ENCODE measurements around the gene OPCML.

OPCML gene

GRCh38 chr11:133303262-133303661 is 229.0 kb downstream of the OPCML start:
- DNase-seq (ENCODE audit: low read depth in 1 of 2, low spot score in 1 of 2) = no peak

- no peak for DNase-seq (ENCODE audit: low read depth in 1 of 2, low spot score in 1 of 2)
Observed at GRCh38 chr11:133302056-133302455, 230.2 kb downstream of the OPCML start.

GRCh38 chr11:133300666-133301065 is 231.6 kb downstream of the OPCML start:
- no peak for DNase-seq (ENCODE audit: low read depth in 1 of 2, low spot score in 1 of 2)

- DNase-seq (ENCODE audit: low read depth in 1 of 2, low spot score in 1 of 2) = no peak
Observed at GRCh38 chr11:133291780-133292179, 240.5 kb downstream of the OPCML start.

- no peak for DNase-seq (ENCODE audit: low read depth in 1 of 2, low spot score in 1 of 2)
Observed at GRCh38 chr11:133285359-133285758, 246.9 kb downstream of the OPCML start.

GRCh38 chr11:133284156-133284555 is 248.1 kb downstream of the OPCML start:
- DNase-seq (ENCODE audit: low read depth in 1 of 2, low spot score in 1 of 2) = no peak

- no peak for DNase-seq (ENCODE audit: low read depth in 1 of 2, low spot score in 1 of 2)
Observed at GRCh38 chr11:133277886-133278285, 254.4 kb downstream of the OPCML start.

- no peak for DNase-seq (ENCODE audit: low read depth in 1 of 2, low spot score in 1 of 2)
Observed at GRCh38 chr11:133271871-133272776, 260.2 kb downstream of the OPCML start.

- no peak for DNase-seq (ENCODE audit: low read depth in 1 of 2, low spot score in 1 of 2)
Observed at GRCh38 chr11:133271206-133271605, 261.1 kb downstream of the OPCML start.

GRCh38 chr11:133269267-133269666 is 263.0 kb downstream of the OPCML start:
- DNase-seq (ENCODE audit: low read depth in 1 of 2, low spot score in 1 of 2) = no peak

GRCh38 chr11:133266986-133267385 is 265.3 kb downstream of the OPCML start:
- no peak for DNase-seq (ENCODE audit: low read depth in 1 of 2, low spot score in 1 of 2)

GRCh38 chr11:133265530-133266035 is 266.7 kb downstream of the OPCML start:
- no peak for DNase-seq (ENCODE audit: low read depth in 1 of 2, low spot score in 1 of 2)

- no peak for DNase-seq (ENCODE audit: low read depth in 1 of 2, low spot score in 1 of 2)
Observed at GRCh38 chr11:133263332-133263731, 269.0 kb downstream of the OPCML start.

- no peak for DNase-seq (ENCODE audit: low read depth in 1 of 2, low spot score in 1 of 2)
Observed at GRCh38 chr11:133258751-133259150, 273.6 kb downstream of the OPCML start.

- no peak for DNase-seq (ENCODE audit: low read depth in 1 of 2, low spot score in 1 of 2)
Observed at GRCh38 chr11:133254601-133255000, 277.7 kb downstream of the OPCML start.

GRCh38 chr11:133253570-133253969 is 278.7 kb downstream of the OPCML start:
- DNase-seq (ENCODE audit: low read depth in 1 of 2, low spot score in 1 of 2) = no peak

GRCh38 chr11:133251841-133252240 is 280.5 kb downstream of the OPCML start:
- DNase-seq (ENCODE audit: low read depth in 1 of 2, low spot score in 1 of 2) = no peak

- no peak for DNase-seq (ENCODE audit: low read depth in 1 of 2, low spot score in 1 of 2)
Observed at GRCh38 chr11:133249530-133249929, 282.8 kb downstream of the OPCML start.

- DNase-seq (ENCODE audit: low read depth in 1 of 2, low spot score in 1 of 2) = no peak
Observed at GRCh38 chr11:133249065-133249464, 283.2 kb downstream of the OPCML start.

GRCh38 chr11:133243832-133244231 is 288.5 kb downstream of the OPCML start:
- no peak for DNase-seq (ENCODE audit: low read depth in 1 of 2, low spot score in 1 of 2)

GRCh38 chr11:133240908-133241655 is 291.2 kb downstream of the OPCML start:
- DNase-seq (ENCODE audit: low read depth in 1 of 2, low spot score in 1 of 2) = no peak

GRCh38 chr11:133239575-133239974 is 292.7 kb downstream of the OPCML start:
- no peak for DNase-seq (ENCODE audit: low read depth in 1 of 2, low spot score in 1 of 2)

All from stimulated activated CD4-positive, alpha-beta T cell treated with anti-CD3 and anti-CD28 coated beads, Interleukin-15, amount 100 ng/mL, for 1 hour (primary cell).